B cell (primary cell): Measurements from ENCODE around the gene PAQR6. TPM values are rescaled to one million over a fixed set of nuclear protein-coding genes. Genes with fewer than 3 reads are reported as not detected.

Source experiments
- ATAC-seq: fragments of 200-7000 bp; cut with Tn5 transposase; one replicate; pipeline ENCODE4 v1.10.0; 2021; ENCODE audit warnings: low read depth, mild to moderate bottlenecking, moderate number of reproducible peaks, moderate library complexity
- CTCF ChIA-PET: fragments of 350-600 bp; sonication (Branson Sonifier 250); formaldehyde crosslinking; loops from one replicate; lab custom pipeline; 2021; ENCODE audit warnings: antibody characterized with exemption, inconsistent platforms; lab: Charles Lee
- POLR2A ChIA-PET: fragments of 350-600 bp; sonication (Branson Sonifier 250); formaldehyde crosslinking; loops from one replicate; lab custom pipeline; 2021; ENCODE audit warnings: antibody characterized with exemption; lab: Charles Lee
- DNase-seq: peaks from one replicate; pipeline ENCODE4 v3.0.0; 2013
- H2AFZ ChIP-seq: 2 replicates; pipeline ENCODE4 v1.6.1; 2012; ENCODE audit warnings: mild to moderate bottlenecking, low read depth, low read length; ENCODE audit not compliant: insufficient read depth, poor library complexity, severe bottlenecking
- H3K27ac ChIP-seq, 2 donors: 1 replicate in 1 of 2; 2 replicates in 1 of 2; pipeline ENCODE4 v1.5.1; 2012 to 2013; ENCODE audit warnings: low read length in 2 of 2, mild to moderate bottlenecking in 2 of 2, moderate library complexity in 1 of 2
- H3K27me3 ChIP-seq, 4 experiments: fragments of 200-600 bp in 1 of 4; sonication (generic) in 1 of 4; replicated peaks in 1 of 4; 1 replicate in 2 of 4; 2 replicates in 2 of 4; pipeline versions ENCODE4 v1.6.1 to v1.7.0; 2013 to 2016; ENCODE audit warnings: low read length in 3 of 4, mild to moderate bottlenecking in 2 of 4, mixed read lengths in 1 of 4, moderate library complexity in 1 of 4; ENCODE audit not compliant: insufficient read depth in 4 of 4, control insufficient read depth in 3 of 4; ENCODE audit errors: control extremely low read depth in 1 of 4
- H3K36me3 ChIP-seq, 2 experiments: replicated peaks in 1 of 2; 1 replicate in 1 of 2; 2 replicates in 1 of 2; pipeline versions ENCODE4 v1.6.1 to v1.7.1; 2013; ENCODE audit warnings: low read length in 1 of 2; ENCODE audit not compliant: insufficient read depth in 2 of 2, control insufficient read depth in 1 of 2; ENCODE audit errors: control extremely low read depth in 1 of 2, extremely low read depth in 1 of 2
- H3K4me1 ChIP-seq, 2 donors: fragments of 200-600 bp in 1 of 2; sonication (generic) in 1 of 2; 1 replicate in 1 of 2; 2 replicates in 1 of 2; pipeline versions ENCODE4 v1.5.1 to v1.6.1; 2013 to 2017; ENCODE audit warnings: low read length in 2 of 2; ENCODE audit not compliant: control insufficient read depth in 2 of 2, insufficient read depth in 2 of 2
- H3K4me2 ChIP-seq: replicated peaks from 2 replicates; pipeline ENCODE3; 2012; ENCODE audit warnings: mild to moderate bottlenecking, low read depth, low read length; ENCODE audit not compliant: poor library complexity, severe bottlenecking
- H3K4me3 ChIP-seq, 5 experiments: fragments of 200-600 bp in 1 of 5; sonication (generic) in 1 of 5; 1 replicate in 3 of 5; 2 replicates in 2 of 5; pipeline versions ENCODE4 v1.5.1 to v1.7.0; 2011 to 2016; ENCODE audit warnings: low read length in 4 of 5, mild to moderate bottlenecking in 4 of 5, low read depth in 2 of 5, control low read depth in 1 of 5, moderate library complexity in 1 of 5; ENCODE audit not compliant: insufficient read depth in 1 of 5; ENCODE audit errors: control extremely low read depth in 1 of 5, extremely low read depth in 1 of 5
- H3K79me2 ChIP-seq: fragments of 200-600 bp; sonication (generic); one replicate; pipeline ENCODE4 v1.6.0; 2016; ENCODE audit warnings: low read length; ENCODE audit not compliant: control insufficient read depth, insufficient read depth
- H3K9ac ChIP-seq: fragments of 200-600 bp; sonication (generic); 2 replicates; pipeline ENCODE4 v1.6.1; 2017; ENCODE audit warnings: mild to moderate bottlenecking, low read length, moderate library complexity
- H3K9me3 ChIP-seq, 3 donors: one replicate each; pipeline versions ENCODE4 v1.6.1 to v1.7.1; 2013; ENCODE audit warnings: low read length in 2 of 3; ENCODE audit not compliant: control insufficient read depth in 2 of 3, insufficient read depth in 1 of 3; ENCODE audit errors: control extremely low read depth in 1 of 3
- H4K20me1 ChIP-seq: 2 replicates; pipeline ENCODE4 v1.6.0; 2012; ENCODE audit warnings: mild to moderate bottlenecking, low read length; ENCODE audit not compliant: insufficient read depth, control insufficient read depth, poor library complexity, severe bottlenecking
- H3K27ac Mint-ChIP-seq: one replicate; pipeline ENCODE4 v1.8.0; 2021; ENCODE audit warnings: mixed read lengths
- H3K27me3 Mint-ChIP-seq: one replicate; pipeline ENCODE4 v1.8.0; 2021; ENCODE audit warnings: mixed read lengths
- H3K4me1 Mint-ChIP-seq: one replicate; pipeline ENCODE4 v1.8.0; 2021; ENCODE audit warnings: mixed read lengths
- H3K4me3 Mint-ChIP-seq: one replicate; pipeline ENCODE4 v1.8.0; 2021; ENCODE audit warnings: mixed read lengths
- H3K9me3 Mint-ChIP-seq: one replicate; pipeline ENCODE4 v1.8.0; 2022; ENCODE audit warnings: mixed read lengths; ENCODE audit not compliant: insufficient read depth
- EZH2 ChIP-seq: IDR thresholded peaks from 2 replicates; pipeline ENCODE4 v1.6.1; 2012; ENCODE audit warnings: borderline replicate concordance, low read depth, mild to moderate bottlenecking, moderate library complexity, low read length; ENCODE audit not compliant: insufficient read depth, poor library complexity, severe bottlenecking
- WGBS: methylation state at CpG from one replicate; pipeline ENCODE4 v1.1.5; 2013; ENCODE audit warnings: missing lambda C conversion rate; ENCODE audit not compliant: insufficient coverage; 5-methylcytosine and 5-hydroxymethylcytosine counted together
- intact Hi-C: fragments of 100-400 bp; cut with micrococcal nuclease; formaldehyde crosslinking; loops from one replicate; pipeline ENCODE4 v1.10.0; 2022
- polyA plus RNA-seq: library from polyadenylated mRNA; depleted of rRNA; stranded (reverse); fragments of >200 nt; gene quantifications from 2 replicates; pipeline ENCODE4 v1.2.3, GENCODE V29; 2012
- total RNA-seq, 2 donors: library from RNA; stranded (reverse); fragments of 120-200 nt in 1 of 2; gene quantifications; 1 replicate in 1 of 2; 2 replicates in 1 of 2; pipeline versions ENCODE4 v1.2.3 to v1.2.4, GENCODE V29; 2013 to 2022
- TF ChIP-seq, protein P1 (sequence below): fragments of 200-600 bp; IDR thresholded peaks from one replicate; pipeline ENCODE4 v1.8.0; 2022; ENCODE audit warnings: antibody characterized with exemption, mild to moderate bottlenecking

The PAQR6 gene
- total and polyA plus RNA-seq, 2 donors (not counting 1 experiment from before 2014, with no cell fraction given), result 1.3 to 1.8 TPM

- Mint-ChIP-seq H3K27ac (no peak overlapping the region), H3K4me1 (peaks cover 18% of the 10 kb centered on the region), H3K9me3 (no peaks in the 10 kb centered on the region), H3K27me3 (peaks cover 7% of the 10 kb centered on the region), H3K4me3 (peak overlapping the region; percentile 89)
- no peak overlapping the region for H3K9ac ChIP-seq
- POLR2A ChIA-PET, result no interaction called here
- CTCF ChIA-PET, result interaction anchor here (1.6 kb wide), 1 partner anchor 19 kb away, joined by 4 read pairs; no protein-coding TSS in a partner anchor
- TF ChIP-seq, protein P1, sequence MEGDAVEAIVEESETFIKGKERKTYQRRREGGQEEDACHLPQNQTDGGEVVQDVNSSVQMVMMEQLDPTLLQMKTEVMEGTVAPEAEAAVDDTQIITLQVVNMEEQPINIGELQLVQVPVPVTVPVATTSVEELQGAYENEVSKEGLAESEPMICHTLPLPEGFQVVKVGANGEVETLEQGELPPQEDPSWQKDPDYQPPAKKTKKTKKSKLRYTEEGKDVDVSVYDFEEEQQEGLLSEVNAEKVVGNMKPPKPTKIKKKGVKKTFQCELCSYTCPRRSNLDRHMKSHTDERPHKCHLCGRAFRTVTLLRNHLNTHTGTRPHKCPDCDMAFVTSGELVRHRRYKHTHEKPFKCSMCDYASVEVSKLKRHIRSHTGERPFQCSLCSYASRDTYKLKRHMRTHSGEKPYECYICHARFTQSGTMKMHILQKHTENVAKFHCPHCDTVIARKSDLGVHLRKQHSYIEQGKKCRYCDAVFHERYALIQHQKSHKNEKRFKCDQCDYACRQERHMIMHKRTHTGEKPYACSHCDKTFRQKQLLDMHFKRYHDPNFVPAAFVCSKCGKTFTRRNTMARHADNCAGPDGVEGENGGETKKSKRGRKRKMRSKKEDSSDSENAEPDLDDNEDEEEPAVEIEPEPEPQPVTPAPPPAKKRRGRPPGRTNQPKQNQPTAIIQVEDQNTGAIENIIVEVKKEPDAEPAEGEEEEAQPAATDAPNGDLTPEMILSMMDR, result no peak
- no peak for TF ChIP-seq EZH2
- peaks cover 14 to 15% of the 10 kb centered on the region in 2 donors for H3K4me1 ChIP-seq
- intact Hi-C loops, result no loop called here
- no peak for ATAC-seq
- H3K4me2 ChIP-seq, result no peak overlapping the region
- H3K27ac ChIP-seq, result no peak overlapping the region
- H3K4me3 ChIP-seq, result no peak overlapping the region
- H3K79me2 ChIP-seq, result no peaks in the 10 kb centered on the region
- H4K20me1 ChIP-seq, result no peaks in the 10 kb centered on the region
- no peak overlapping the region for H2AFZ ChIP-seq
- H3K9me3 ChIP-seq, result peaks cover 0 to 3% (median 0%) of the 10 kb centered on the region in 3 donors
- no peak for DNase-seq
- peaks cover 0 to 12% (median 0%) of the 10 kb centered on the region in 4 experiments for H3K27me3 ChIP-seq
- peaks cover 2 to 9% of the 10 kb centered on the region in 2 experiments for H3K36me3 ChIP-seq
- 100% methylated on average over 2 of the region's 2 CpGs for WGBS
Measured at GRCh38 chr1:156244126-156244525, 3.7 kb downstream of the PAQR6 start.

DNA sequence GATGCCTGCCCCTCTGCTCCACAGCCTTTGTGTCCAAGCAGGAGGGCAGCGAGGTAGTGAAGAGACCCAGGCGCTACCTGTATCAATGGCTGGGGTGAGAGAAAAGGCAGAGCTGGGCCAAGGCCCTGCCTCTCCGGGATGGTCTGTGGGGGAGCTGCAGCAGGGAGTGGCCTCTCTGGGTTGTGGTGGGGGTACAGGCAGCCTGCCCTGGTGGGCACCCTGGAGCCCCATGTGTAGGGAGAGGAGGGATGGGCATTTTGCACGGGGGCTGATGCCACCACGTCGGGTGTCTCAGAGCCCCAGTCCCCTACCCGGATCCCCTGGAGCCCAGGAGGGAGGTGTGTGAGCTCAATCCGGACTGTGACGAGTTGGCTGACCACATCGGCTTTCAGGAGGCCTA is 5.1 kb downstream of the PAQR6 start:
- peaks cover 7% of the 10 kb centered on the region for H3K27me3 Mint-ChIP-seq
- Histone ChIP-seq H3K4me3 (no peak overlapping the region), H3K36me3 (peaks cover 2 to 22% of the 10 kb centered on the region in 2 experiments), H3K9ac (no peak overlapping the region), H3K4me2 (no peak overlapping the region), H2AFZ (no peak overlapping the region), H3K4me1 (peaks cover 14 to 15% of the 10 kb centered on the region in 2 donors), H3K79me2 (no peaks in the 10 kb centered on the region), H3K9me3 (peaks cover 0 to 3% (median 0%) of the 10 kb centered on the region in 3 donors), H4K20me1 (no peaks in the 10 kb centered on the region), H3K27me3 (peaks cover 0 to 12% (median 0%) of the 10 kb centered on the region in 4 experiments), H3K27ac (no peak overlapping the region)
- ChIA-PET CTCF (interaction anchor here (1.6 kb wide), 1 partner anchor 17 kb away, joined by 4 read pairs; no protein-coding TSS in a partner anchor), POLR2A (no interaction called here)
- peaks cover 18% of the 10 kb centered on the region for H3K4me1 Mint-ChIP-seq
- DNase-seq (no peak), ATAC-seq (no peak)
- no peak for TF ChIP-seq EZH2
- TF ChIP-seq, protein P1, result no peak
- WGBS, result 98% methylated on average over 8 of the region's 10 CpGs
- intact Hi-C loops, result no loop called here
- H3K9me3 Mint-ChIP-seq, result no peaks in the 10 kb centered on the region
- H3K4me3 Mint-ChIP-seq, result no peak overlapping the region
- no peak overlapping the region for H3K27ac Mint-ChIP-seq
